Cardiac septum (tissue), 1 donor: ENCODE data around the gene HS3ST2. TPM values are rescaled to one million over a fixed set of nuclear protein-coding genes. Genes with fewer than 3 reads are reported as not detected.
"Not testable (repeated sequence)": the region's sequence is repeated elsewhere in the genome, so short reads cannot be mapped to it uniquely, and the experiment has no call there.

Experiments
- DNase-seq: peaks from one replicate; pipeline ENCODE4 v3.0.0-alpha.2; 2020; ENCODE audit warnings: low spot score
- intact Hi-C: fragments of 100-400 bp; cut with DNase I; formaldehyde crosslinking; loops from one replicate; pipeline ENCODE4 v1.14.0; 2022
- total RNA-seq: library from RNA; stranded (reverse); fragmentation: NEBNext Ultra II Directional; extraction: Animal tissue kit (Norgen Biotek cat#: 25700); gene quantifications from one replicate; pipeline ENCODE4 v1.2.1, GENCODE V29; 2021
- donor health status: DM: no; HTN: no; CAD: no.

The HS3ST2 gene
- total RNA-seq, 1 donor from 2014 or later, result 0.22 TPM

- no peak for DNase-seq
- intact Hi-C loops, result no loop called here
These were observed 54.7 kb downstream of the HS3ST2 start for GRCh38 chr16:22868593-22869224.

GRCh38 chr16:22871861-22872260 lies 57.9 kb downstream of the HS3ST2 start:
- intact Hi-C loops, result no loop called here
- no peak for DNase-seq

GRCh38 chr16:22874394-22874793 lies 60.4 kb downstream of the HS3ST2 start:
- no peak for DNase-seq
- intact Hi-C loops, result no loop called here

GRCh38 chr16:22878955-22879354 lies 65.0 kb downstream of the HS3ST2 start:
- no peak for DNase-seq
- intact Hi-C loops, result no loop called here

GRCh38 chr16:22879466-22879865 lies 65.5 kb downstream of the HS3ST2 start:
- intact Hi-C loops, result no loop called here
- no peak for DNase-seq

- DNase-seq, result no peak
- intact Hi-C loops, result no loop called here
These were observed 69.0 kb downstream of the HS3ST2 start for GRCh38 chr16:22882981-22883380.

- intact Hi-C loops, result no loop called here
- no peak for DNase-seq
These were observed 72.0 kb downstream of the HS3ST2 start for GRCh38 chr16:22885951-22886350.

GRCh38 chr16:22886927-22887326 lies 73.0 kb downstream of the HS3ST2 start:
- intact Hi-C loops, result no loop called here

GRCh38 chr16:22887445-22887844 lies 73.5 kb downstream of the HS3ST2 start:
- intact Hi-C loops, result no loop called here
- DNase-seq, result no peak

More at GRCh38 chr16:22886927-22887326, 73.0 kb downstream of the HS3ST2 start:
- no peak for DNase-seq

GRCh38 chr16:22888791-22889190 lies 74.8 kb downstream of the HS3ST2 start:
- DNase-seq, result no peak
- intact Hi-C loops, result no loop called here

GRCh38 chr16:22890976-22891375 lies 77.0 kb downstream of the HS3ST2 start:
- intact Hi-C loops, result loop anchor here (10.0 kb wide), 1 partner anchor 544 kb away; no protein-coding TSS in a partner anchor
- no peak for DNase-seq

GRCh38 chr16:22897184-22897583 lies 83.2 kb downstream of the HS3ST2 start:
- no peak for DNase-seq
- intact Hi-C loops, result loop anchor here (5.0 to 10.0 kb wide), 3 partner anchors 75 to 538 kb away; no protein-coding TSS in a partner anchor

GRCh38 chr16:22898131-22898530 lies 84.2 kb downstream of the HS3ST2 start:
- intact Hi-C loops, result loop anchor here (5.0 to 10.0 kb wide), 3 partner anchors 74 to 537 kb away; no protein-coding TSS in a partner anchor
- DNase-seq, result no peak

- DNase-seq, result peak; percentile 86
- intact Hi-C loops, result loop anchor here (5.0 to 10.0 kb wide), 3 partner anchors 73 to 536 kb away; no protein-coding TSS in a partner anchor
These were observed 84.9 kb downstream of the HS3ST2 start for GRCh38 chr16:22898874-22899348.

GRCh38 chr16:22899567-22899966 lies 85.6 kb downstream of the HS3ST2 start:
- DNase-seq, result not testable (repeated sequence)
- intact Hi-C loops, result loop anchor here (5.0 to 10.0 kb wide), 3 partner anchors 73 to 535 kb away; no protein-coding TSS in a partner anchor

GRCh38 chr16:22900863-22901262 lies 86.9 kb downstream of the HS3ST2 start:
- no peak for DNase-seq
- intact Hi-C loops, result no loop called here

GRCh38 chr16:22901563-22901962 lies 87.6 kb downstream of the HS3ST2 start:
- intact Hi-C loops, result no loop called here
- no peak for DNase-seq

GRCh38 chr16:22903716-22904115 lies 89.8 kb downstream of the HS3ST2 start:
- DNase-seq, result no peak
- intact Hi-C loops, result no loop called here

GRCh38 chr16:22912654-22913053 lies 98.7 kb downstream of the HS3ST2 start:
- intact Hi-C loops, result no loop called here
- no peak for DNase-seq

- no peak for DNase-seq
- intact Hi-C loops, result no loop called here
These were observed 101.0 kb downstream of the HS3ST2 start for GRCh38 chr16:22915003-22915402.

GRCh38 chr16:22923491-22923890 lies 109.5 kb downstream of the HS3ST2 start:
- no peak for DNase-seq
- intact Hi-C loops, result no loop called here
